Activated B cell treated with CpG ODN at 0.5 μM for 24 hours (primary cell): ENCODE data around the gene ELP4. TPM values are rescaled to one million over a fixed set of nuclear protein-coding genes. Genes with fewer than 3 reads are reported as not detected.

Experiments used
- ATAC-seq: fragments of 200-7000 bp; cut with Tn5 transposase; one replicate; pipeline ENCODE4 v1.10.0; 2021; ENCODE audit warnings: low read depth, mild to moderate bottlenecking, moderate library complexity
- CTCF ChIA-PET: fragments of 350-600 bp; sonication (Branson Sonifier 250); formaldehyde crosslinking; loops from one replicate; lab custom pipeline; 2021; ENCODE audit warnings: antibody characterized with exemption; lab: Charles Lee
- POLR2A ChIA-PET: fragments of 350-600 bp; sonication (Branson Sonifier 250); formaldehyde crosslinking; loops from one replicate; lab custom pipeline; 2021; ENCODE audit warnings: antibody characterized with exemption; lab: Charles Lee
- DNase-seq: peaks from one replicate; pipeline ENCODE4 v3.0.0; 2022
- H3K27ac Mint-ChIP-seq: one replicate; pipeline ENCODE4 v1.8.0; 2020; ENCODE audit warnings: mixed read lengths
- H3K27me3 Mint-ChIP-seq: one replicate; pipeline ENCODE4 v1.8.0; 2021; ENCODE audit warnings: mixed read lengths
- H3K36me3 Mint-ChIP-seq: one replicate; pipeline ENCODE4 v1.8.0; 2021; ENCODE audit warnings: low read depth, mixed read lengths
- H3K4me1 Mint-ChIP-seq: one replicate; pipeline ENCODE4 v1.8.0; 2021; ENCODE audit warnings: mixed read lengths
- H3K4me3 Mint-ChIP-seq: one replicate; pipeline ENCODE4 v1.8.0; 2020; ENCODE audit warnings: mild to moderate bottlenecking, mixed read lengths
- H3K9me3 Mint-ChIP-seq: one replicate; pipeline ENCODE4 v1.8.0; 2020; ENCODE audit warnings: mixed read lengths
- intact Hi-C: fragments of 100-400 bp; cut with micrococcal nuclease; formaldehyde crosslinking; loops from one replicate; pipeline ENCODE4 v1.15.1; 2024
- total RNA-seq: library from RNA; stranded (reverse); gene quantifications from 2 replicates; pipeline ENCODE4 v1.2.3, GENCODE V29; 2022
- TF ChIP-seq, protein P1 (sequence below): fragments of 200-600 bp; IDR thresholded peaks from one replicate; pipeline ENCODE4 v1.8.0; 2022; ENCODE audit warnings: antibody characterized with exemption, mild to moderate bottlenecking

Gene ELP4
- total RNA-seq, 1 donor from 2014 or later, result 25.5 TPM

GRCh38 chr11:31809857-31810778 is 300.6 kb downstream of the ELP4 start:
- TF ChIP-seq, protein P1, sequence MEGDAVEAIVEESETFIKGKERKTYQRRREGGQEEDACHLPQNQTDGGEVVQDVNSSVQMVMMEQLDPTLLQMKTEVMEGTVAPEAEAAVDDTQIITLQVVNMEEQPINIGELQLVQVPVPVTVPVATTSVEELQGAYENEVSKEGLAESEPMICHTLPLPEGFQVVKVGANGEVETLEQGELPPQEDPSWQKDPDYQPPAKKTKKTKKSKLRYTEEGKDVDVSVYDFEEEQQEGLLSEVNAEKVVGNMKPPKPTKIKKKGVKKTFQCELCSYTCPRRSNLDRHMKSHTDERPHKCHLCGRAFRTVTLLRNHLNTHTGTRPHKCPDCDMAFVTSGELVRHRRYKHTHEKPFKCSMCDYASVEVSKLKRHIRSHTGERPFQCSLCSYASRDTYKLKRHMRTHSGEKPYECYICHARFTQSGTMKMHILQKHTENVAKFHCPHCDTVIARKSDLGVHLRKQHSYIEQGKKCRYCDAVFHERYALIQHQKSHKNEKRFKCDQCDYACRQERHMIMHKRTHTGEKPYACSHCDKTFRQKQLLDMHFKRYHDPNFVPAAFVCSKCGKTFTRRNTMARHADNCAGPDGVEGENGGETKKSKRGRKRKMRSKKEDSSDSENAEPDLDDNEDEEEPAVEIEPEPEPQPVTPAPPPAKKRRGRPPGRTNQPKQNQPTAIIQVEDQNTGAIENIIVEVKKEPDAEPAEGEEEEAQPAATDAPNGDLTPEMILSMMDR, result no peak
- Mint-ChIP-seq H3K36me3 (peaks cover 2% of the 10 kb centered on the region), H3K9me3 (peaks cover 8% of the 10 kb centered on the region), H3K4me1 (peaks cover 39% of the 10 kb centered on the region), H3K27ac (no peak overlapping the region), H3K4me3 (peak overlapping the region; percentile 70), H3K27me3 (peaks cover 63% of the 10 kb centered on the region)
- no peak for ATAC-seq
- no peak for DNase-seq
- ChIA-PET CTCF (no interaction called here), POLR2A (no interaction called here)
- intact Hi-C loops, result loop anchor here (2.0 to 10.0 kb wide), 2 partner anchors 301 to 445 kb away; partner anchors contain the start of genes DCDC1, DNAJC24, ELP4 and IMMP1L

DNA sequence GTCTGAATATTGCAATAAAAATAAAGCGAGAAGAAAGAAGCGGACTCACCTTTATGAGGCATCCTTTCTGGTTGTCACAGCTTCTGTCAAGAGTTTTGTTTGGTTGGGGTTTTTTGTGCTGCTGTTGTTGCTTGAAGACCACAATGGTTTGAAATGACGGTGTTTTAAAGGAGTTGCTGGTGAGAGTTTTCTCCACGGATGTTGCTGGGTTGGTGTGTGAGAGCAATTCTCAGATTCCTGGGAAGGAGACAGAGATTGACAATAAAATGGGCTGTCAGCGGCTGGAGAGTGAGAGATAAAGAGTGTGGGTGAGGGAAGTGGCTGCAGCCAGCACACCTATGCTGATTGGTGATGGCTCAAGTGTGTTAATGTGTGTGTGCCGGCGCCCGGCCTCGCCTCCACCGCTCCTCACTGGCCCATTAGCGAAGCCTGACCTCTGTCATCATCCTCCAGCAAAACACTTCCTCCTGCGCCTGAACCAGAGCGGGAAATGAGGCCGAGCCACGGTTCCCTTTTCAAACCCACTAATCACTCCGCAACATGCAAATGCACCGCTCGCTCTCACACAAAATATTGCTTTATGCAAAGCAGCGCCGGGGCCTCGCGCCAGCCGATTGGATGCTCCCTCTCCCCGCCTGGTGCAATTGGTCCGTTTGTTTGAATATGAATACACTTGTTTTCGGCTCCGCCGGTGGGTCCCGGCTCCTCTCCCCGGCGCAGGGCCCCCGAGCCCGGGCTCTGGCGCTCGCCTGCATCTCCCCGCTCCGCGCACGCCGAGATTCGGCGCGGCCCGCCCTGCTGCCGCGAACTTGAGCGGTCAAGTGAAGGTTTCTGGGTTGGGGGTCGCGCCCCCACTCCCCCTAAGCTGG is 301.4 kb downstream of the ELP4 start, which contains the start of gene PAX6:
Gene PAX6, minus strand, starts transcription at position 544 of the 869 bp plus-strand sequence. CDS start 4,911 bp downstream, outside the sequence.
- DNase-seq, result no peak
- ChIA-PET POLR2A (no interaction called here), CTCF (no interaction called here)
- H3K4me3 Mint-ChIP-seq, result peak within 1 kb of the TSS; percentile 74
- H3K9me3 Mint-ChIP-seq, result peaks cover 8% of the 10 kb centered on the region
- H3K36me3 Mint-ChIP-seq, result peaks cover 2% of the 10 kb centered on the region
- TF ChIP-seq, protein P1, result no peak
- ATAC-seq, result peak; percentile 66
- peak within 1 kb of the TSS; percentile 54 for H3K27ac Mint-ChIP-seq
- H3K27me3 Mint-ChIP-seq, result peaks cover 67% of the 10 kb centered on the region
- intact Hi-C loops, result loop anchor here (2.0 to 10.0 kb wide), 2 partner anchors 302 to 446 kb away; partner anchors contain the start of genes DCDC1, DNAJC24, ELP4 and IMMP1L
- peaks cover 45% of the 10 kb centered on the region for H3K4me1 Mint-ChIP-seq

GRCh38 chr11:31812383-31813381 is 303.1 kb downstream of the ELP4 start:
- TF ChIP-seq, protein P1, result no peak
- ChIA-PET CTCF (no interaction called here), POLR2A (no interaction called here)
- Mint-ChIP-seq H3K27me3 (peaks cover 63% of the 10 kb centered on the region), H3K27ac (no peak overlapping the region), H3K4me1 (peaks cover 51% of the 10 kb centered on the region), H3K9me3 (peaks cover 8% of the 10 kb centered on the region), H3K4me3 (peak overlapping the region; percentile 80), H3K36me3 (peaks cover 2% of the 10 kb centered on the region)
- intact Hi-C loops, result loop anchor here (1.0 to 10.0 kb wide), 3 partner anchors 8 to 448 kb away; partner anchors contain the start of genes DCDC1 and DNAJC24
- DNase-seq (no peak), ATAC-seq (peak; percentile 15)

DNA sequence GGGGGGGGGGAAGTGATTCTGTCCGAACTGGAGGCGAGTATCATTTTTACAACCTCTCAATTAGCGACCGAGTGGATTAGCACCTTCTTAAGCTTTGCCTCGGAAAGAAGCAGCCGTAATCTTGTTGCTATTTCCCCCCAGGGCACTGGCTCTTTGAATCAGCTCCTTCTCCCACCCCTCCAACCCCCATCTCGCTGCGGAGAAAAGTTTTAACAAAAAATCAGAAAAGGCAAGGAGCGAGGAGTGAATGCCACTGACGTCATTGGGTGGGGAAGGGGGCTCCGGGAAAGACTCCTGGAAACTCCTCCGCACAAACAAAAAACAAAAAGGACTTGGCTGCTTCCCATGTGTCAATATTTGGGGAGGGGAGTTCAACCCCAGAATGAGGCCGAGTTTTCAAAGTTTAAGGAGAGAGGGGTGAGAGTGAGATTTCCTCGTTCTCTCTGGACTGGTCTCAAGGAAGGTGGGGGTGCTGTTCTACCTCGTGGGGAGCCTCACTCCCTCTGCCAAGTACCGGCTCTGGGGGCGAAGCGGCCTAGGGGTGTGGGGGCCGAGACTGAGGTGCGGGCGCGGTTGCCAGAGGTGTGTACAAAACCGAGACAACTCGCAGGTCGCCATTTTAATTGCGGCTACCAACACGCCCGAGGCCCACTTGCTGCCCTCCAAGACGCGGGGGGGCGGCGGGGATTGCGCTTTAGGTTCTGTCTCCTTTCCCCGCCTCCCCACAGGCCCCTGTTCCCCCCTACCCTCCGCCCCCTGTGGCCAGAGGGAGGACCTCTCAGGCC is 304.0 kb downstream of the ELP4 start:
- Mint-ChIP-seq H3K4me3 (peak overlapping the region; percentile 69), H3K4me1 (peaks cover 51% of the 10 kb centered on the region), H3K9me3 (peaks cover 5% of the 10 kb centered on the region), H3K27ac (no peak overlapping the region), H3K36me3 (peaks cover 2% of the 10 kb centered on the region), H3K27me3 (peaks cover 59% of the 10 kb centered on the region)
- ChIA-PET POLR2A (no interaction called here), CTCF (no interaction called here)
- no peak for ATAC-seq
- no peak for DNase-seq
- intact Hi-C loops, result loop anchor here (1.0 to 10.0 kb wide), 3 partner anchors 9 to 449 kb away; partner anchors contain the start of genes DCDC1 and DNAJC24
- TF ChIP-seq, protein P1, result no peak
